GM21786 (cell line): ENCODE results near the gene POP7.

ENCODE experiments used
- ATAC-seq: cut with Tn5 transposase; IDR thresholded peaks from one replicate; pipeline ENCODE4 v1.9.1; 2021; ENCODE audit not compliant: unreplicated experiment

POP7 gene

GRCh38 chr7:100679129-100679926 is 26.6 kb upstream of the POP7 start:
- ATAC-seq: no peak

- no peak for ATAC-seq
Measured at GRCh38 chr7:100679927-100680575, 25.9 kb upstream of the POP7 start.

- ATAC-seq: no peak
Measured at GRCh38 chr7:100680576-100681271, 25.2 kb upstream of the POP7 start.

- ATAC-seq: no peak
Measured at GRCh38 chr7:100681491-100682227, 24.3 kb upstream of the POP7 start.

GRCh38 chr7:100682228-100682741 is 23.6 kb upstream of the POP7 start:
- ATAC-seq: no peak

- ATAC-seq: no peak
Measured at GRCh38 chr7:100682991-100683658, 22.8 kb upstream of the POP7 start.

- no peak for ATAC-seq
Measured at GRCh38 chr7:100683659-100684533, 22.0 kb upstream of the POP7 start.

GRCh38 chr7:100684534-100685042 is 21.3 kb upstream of the POP7 start:
- ATAC-seq: no peak

- ATAC-seq: no peak
Measured at GRCh38 chr7:100685049-100685605, 20.8 kb upstream of the POP7 start.

GRCh38 chr7:100685631-100686145 is 20.2 kb upstream of the POP7 start:
- ATAC-seq: no peak

GRCh38 chr7:100686201-100686821 is 19.6 kb upstream of the POP7 start:
- no peak for ATAC-seq

GRCh38 chr7:100686822-100687211 is 19.1 kb upstream of the POP7 start:
- ATAC-seq: no peak

- no peak for ATAC-seq
Measured at GRCh38 chr7:100687261-100687660, 18.7 kb upstream of the POP7 start.

- ATAC-seq: no peak
Measured at GRCh38 chr7:100687751-100688300, 18.1 kb upstream of the POP7 start.

GRCh38 chr7:100688326-100688860 is 17.5 kb upstream of the POP7 start:
- ATAC-seq: no peak

GRCh38 chr7:100689230-100690135 is 16.4 kb upstream of the POP7 start:
- ATAC-seq: no peak
